HG03045 (cell line): ENCODE results near the gene LPAR5.

Experiments used
- ATAC-seq: cut with Tn5 transposase; IDR thresholded peaks from one replicate; pipeline ENCODE4 v1.9.1; 2021; ENCODE audit warnings: mild to moderate bottlenecking, moderate library complexity; ENCODE audit not compliant: unreplicated experiment

Gene LPAR5

GRCh38 chr12:6639151-6639801, 3.5 kb upstream of the LPAR5 start:
- ATAC-seq, result no peak

DNA sequence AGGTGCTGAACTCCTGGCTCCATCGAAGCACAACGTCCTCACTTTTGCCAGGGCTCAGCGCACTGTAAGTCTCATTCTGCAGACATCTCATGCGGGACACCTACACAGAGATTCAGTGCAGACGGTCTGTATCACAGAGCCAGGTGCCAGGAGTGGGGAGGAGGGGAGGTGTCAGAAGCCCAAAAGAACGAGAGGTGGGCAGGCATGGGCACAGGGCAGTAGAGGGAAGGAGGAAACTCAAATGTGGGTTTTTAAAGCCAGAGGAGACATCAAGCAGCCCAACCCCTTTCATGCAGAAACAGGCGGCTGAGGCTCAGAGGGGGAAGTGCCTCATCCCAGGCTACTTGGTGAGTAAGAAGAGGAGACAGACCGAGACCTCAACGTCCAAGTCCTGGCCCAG, 2.5 kb upstream of the LPAR5 start:
- ATAC-seq, result no peak

GRCh38 chr12:6635375-6635855, 344 bp downstream of the LPAR5 start:
- ATAC-seq, result no peak

DNA sequence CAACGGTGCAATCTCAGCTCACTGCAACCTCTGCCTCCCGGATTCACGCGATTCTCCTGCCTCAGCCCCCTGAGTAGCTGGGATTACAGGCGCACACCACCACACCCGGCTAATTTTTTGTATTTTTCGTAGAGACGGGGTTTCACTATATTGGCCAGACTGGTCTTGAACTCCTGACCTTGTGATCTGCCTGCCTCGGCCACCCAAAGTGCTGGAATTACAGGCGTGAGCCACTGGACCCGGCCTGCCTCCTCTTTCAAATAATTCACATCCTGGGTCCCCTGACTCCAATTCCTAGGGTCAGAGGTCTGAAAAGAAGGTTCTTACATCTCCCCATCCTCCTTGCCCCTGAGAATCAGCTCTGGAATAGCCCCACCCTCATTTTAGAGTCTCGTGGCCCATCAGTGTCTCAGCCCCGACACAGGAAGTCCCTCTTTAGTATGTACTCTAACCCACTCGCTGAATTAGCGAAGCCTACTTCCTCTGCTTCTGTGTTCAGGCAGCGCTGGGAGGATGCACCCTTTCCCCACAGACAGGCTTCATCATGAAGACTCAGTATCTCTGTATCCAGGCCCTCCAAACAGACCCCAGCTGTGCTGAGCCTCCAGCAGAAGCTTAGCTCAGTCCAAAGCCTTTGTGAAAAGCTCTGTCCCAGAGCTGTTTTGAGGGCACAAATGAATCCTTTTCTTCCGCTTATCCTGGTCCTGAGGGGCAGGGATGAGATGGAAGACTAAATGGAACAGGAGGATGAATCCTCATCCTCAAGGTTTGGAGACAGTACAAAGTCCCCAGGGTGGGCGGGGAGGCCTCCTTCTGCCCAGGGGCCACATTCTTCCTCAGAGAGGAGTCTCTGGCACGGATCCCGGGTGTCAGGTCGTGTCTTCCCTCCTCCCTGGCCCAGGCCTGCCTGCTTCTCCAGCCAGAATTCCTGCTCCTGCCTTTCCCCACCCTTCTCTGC, 3.5 kb downstream of the LPAR5 start:
- peak; percentile 48 for ATAC-seq

DNA sequence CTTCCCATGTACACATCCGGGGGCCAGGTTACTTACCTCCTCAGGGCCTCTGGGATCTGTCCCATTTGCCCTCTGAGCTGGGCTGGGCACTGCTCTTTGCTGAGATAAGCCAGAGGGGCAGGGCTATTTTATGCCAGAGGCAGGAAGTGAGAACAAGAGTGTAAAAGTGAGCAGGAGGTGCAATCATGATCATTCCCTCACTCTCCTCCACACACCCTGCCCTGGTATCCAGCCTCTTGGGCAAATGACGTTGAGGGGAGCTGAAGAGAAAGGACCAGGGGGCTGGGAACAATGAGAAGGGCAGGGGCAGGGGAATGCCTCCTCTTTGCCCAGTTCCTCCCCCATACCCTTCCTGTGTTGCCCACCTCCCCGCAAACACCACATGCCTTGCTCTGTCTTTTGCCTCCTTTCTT, 4.2 kb downstream of the LPAR5 start:
- ATAC-seq, result no peak

GRCh38 chr12:6630736-6631135, 5.0 kb downstream of the LPAR5 start:
- ATAC-seq, result no peak

DNA sequence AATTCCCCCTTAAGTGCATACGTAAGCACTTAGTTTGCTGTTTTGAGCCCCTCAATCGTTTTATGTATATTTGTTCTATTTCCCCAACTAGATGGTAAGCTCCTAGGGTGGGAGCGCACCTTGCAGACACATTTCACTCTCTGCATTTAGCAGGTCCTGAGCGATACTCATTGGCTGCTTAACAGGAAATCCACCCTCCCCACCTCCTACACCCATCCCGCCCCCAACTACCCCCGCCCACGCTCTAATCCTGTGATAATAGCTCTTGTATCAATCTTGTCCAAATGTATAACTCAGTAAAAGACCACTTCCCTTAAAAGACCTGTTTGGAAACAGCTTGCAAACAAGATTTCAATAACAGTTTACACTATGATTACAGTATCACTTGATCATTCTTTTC, 8.1 kb downstream of the LPAR5 start:
- ATAC-seq, result no peak

DNA sequence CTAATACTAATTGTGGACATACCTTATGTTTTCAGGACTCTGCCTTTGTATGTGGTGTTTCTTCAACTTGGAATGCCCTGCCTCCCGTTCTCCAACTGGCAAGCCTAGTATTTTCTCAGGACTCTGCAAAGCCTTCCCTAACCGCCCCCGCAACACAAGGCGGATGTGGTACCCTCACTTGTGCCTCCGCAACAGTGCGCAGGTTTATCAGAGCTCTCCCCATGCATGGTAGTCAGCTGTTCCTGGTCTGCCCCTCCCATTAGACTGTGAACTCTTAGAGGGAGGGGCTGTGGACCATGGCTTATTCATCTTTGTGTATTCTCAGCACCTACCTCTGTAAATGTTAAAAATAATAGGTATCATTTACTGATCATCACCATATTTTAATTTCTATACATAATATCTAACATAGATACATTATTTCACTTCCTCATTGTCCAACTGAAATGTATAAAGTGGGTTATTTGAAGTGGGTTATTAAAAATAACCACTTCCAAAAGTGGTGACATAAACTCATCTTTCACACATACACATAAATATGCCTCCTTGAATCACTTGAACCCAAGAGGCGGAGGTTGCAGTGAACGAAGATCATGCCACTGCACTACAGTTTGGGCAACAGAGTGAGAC, 9.0 kb downstream of the LPAR5 start:
- ATAC-seq, result no peak

- no peak for ATAC-seq
These were observed 14.9 kb downstream of the LPAR5 start for GRCh38 chr12:6620885-6621274.

- no peak for ATAC-seq
These were observed 15.4 kb downstream of the LPAR5 start for GRCh38 chr12:6620137-6620884.

DNA sequence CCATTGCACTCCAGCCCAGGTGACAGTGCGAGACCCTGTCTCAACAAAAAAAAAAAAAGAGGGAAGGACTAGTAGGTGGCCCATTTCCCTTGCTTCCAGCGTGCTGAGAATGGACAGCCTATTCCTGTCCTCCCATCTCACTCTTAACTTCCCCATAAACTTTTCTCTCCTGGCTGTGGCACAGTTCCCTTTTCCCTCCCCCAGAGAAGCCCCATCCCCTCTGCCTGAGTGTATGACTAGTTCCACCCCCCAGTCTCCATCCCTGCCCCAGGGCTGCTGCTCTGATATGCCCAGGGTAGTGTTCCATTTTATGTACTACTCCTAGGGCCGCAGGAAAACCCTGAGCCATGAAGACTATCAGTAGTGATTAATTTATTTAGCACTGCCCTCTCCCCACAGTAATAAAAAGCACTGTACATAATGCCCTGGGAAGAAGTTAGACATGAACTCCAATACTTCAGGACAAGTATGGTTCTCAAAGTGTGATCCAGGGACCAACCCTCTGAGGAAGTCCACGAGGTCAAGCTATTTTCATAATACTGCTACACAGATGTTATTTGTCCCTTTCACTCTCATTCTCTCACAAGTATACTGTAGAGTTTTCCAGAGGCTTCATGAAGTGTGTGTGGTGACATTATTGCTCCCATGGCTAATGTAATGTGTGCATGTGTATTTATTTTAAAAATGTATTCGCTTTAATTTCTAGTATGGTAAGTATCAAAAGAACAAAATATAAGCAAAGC, 17.1 kb downstream of the LPAR5 start:
- ATAC-seq, result no peak

GRCh38 chr12:6615802-6616201, 20.0 kb downstream of the LPAR5 start:
- ATAC-seq, result no peak

GRCh38 chr12:6614513-6615172, 21.1 kb downstream of the LPAR5 start:
- ATAC-seq, result no peak

DNA sequence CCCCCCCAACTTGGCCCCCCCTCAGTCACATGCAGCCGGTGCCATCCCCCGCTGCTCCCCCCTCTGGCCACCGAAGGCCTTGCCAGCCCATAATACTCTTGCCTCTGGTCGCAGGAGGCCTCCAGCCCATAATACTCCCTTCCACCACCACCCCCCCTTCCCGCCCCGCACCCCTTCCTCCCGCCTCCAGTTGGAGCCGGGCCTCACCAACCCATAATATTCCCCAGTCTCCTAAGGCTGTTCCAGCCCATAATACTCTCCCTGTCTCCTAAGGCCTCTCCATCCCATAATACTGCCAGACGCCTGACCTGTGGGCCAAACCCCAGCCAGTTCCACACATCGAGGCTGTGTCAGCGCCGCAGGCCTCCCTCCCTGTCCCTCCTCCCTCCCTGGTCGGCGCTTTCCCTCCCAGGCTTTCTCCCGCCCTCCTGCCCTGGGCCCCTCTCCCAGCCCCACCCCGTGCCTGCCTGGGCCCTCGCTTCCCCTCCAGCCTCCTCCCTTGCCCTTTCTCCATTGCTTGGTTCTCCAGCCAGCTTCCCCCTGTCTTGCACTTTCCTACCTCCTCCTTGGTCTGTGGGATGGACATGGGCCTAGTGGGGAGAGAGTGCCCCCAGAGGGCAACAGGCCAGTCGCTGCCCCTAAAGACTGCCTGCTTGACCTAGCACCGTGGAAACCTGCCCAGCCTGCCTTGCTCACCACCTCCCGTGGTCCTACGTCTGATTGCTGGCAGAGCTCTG, 21.8 kb downstream of the LPAR5 start:
- no peak for ATAC-seq

DNA sequence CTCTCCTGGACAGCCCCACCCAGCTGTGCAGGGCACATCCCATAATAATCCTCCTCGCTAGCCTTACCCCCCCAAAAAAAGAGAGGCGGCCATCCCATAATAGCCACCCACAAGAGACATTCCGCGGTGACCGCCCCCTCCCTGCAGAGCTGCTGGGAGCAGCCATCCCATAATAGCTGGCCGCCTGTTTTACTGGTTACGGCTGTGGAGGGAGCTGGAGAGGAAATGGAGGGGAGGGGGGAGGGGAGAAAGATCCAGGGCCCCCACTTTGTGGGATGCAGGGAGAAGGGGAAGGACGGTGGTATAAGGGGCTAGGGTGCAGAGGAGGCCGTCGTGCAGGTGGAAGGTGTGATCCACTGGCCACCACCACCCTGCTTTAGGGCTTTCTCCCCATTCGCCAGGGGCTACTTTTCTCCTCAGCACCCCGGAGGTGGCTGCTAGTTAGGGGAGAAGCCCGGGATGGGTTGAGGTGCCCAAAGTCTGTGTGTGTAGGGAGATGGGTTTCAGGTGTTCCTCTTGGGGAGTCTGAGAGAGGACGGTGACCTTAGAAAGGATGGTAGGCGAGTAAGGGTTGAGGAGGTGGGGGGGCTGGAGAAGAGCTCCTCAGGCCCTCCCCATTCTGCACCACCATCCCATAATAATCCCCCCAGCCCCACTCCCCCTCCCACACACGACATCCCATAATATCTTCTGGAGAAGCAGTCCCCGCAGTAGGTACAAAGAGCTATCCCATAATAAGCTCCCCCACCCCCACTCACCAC, 22.6 kb downstream of the LPAR5 start:
- no peak for ATAC-seq

DNA sequence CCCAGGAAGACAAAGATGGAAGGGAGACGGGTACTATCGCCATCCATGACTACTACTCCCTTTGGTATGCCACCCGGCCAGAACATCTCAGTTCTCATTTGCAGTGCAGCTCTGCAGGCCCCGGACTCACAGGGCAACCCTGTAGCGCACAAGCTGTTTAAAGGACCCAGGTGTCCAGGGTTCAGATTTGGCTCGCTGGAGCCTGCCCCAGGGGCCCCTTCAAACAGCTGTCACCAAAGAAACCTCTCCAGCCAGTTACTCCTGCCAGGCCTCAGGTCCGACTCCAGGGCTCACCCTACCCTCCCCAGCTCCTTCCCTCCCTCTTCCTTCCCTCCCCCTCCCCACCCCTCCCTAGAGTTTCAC, 23.1 kb downstream of the LPAR5 start:
- no peak for ATAC-seq

GRCh38 chr12:6612247-6612646, 23.5 kb downstream of the LPAR5 start:
- no peak for ATAC-seq

- ATAC-seq, result no peak
These were observed 27.0 kb downstream of the LPAR5 start for GRCh38 chr12:6608592-6609281.
